PC-3 (cell line): ENCODE measurements around the gene TMEM204. TPM values are rescaled to one million over a fixed set of nuclear protein-coding genes. Genes with fewer than 3 reads are reported as not detected.

Experiments
- ATAC-seq: fragments of 200-7000 bp; cut with Tn5 transposase; 2 replicates; pipeline ENCODE4 v1.9.1; 2020; ENCODE audit warnings: mild to moderate bottlenecking, moderate library complexity
- BruUV-seq: library from RNA; stranded (reverse); fragments of 400-500 nt; replicated peaks from 2 replicates; lab custom pipeline; 2021; lab: Mats Ljungman, UMichigan
- CTCF ChIA-PET: fragments of 300-600 bp; sonication (Branson Sonifier 250); formaldehyde crosslinking; loops from one replicate; lab custom pipeline; 2022; ENCODE audit warnings: antibody characterized with exemption; lab: Charles Lee
- POLR2A ChIA-PET: fragments of 300-600 bp; sonication (Branson Sonifier 250); formaldehyde crosslinking; loops from one replicate; lab custom pipeline; 2022; ENCODE audit warnings: antibody characterized with exemption; ENCODE audit not compliant: unreplicated experiment; lab: Charles Lee
- DNase-seq: peaks from one replicate; pipeline ENCODE4 v3.0.0-alpha.2; 2015
- H2AFZ ChIP-seq: fragments of 300-600 bp; sonication (generic); 2 replicates; pipeline ENCODE4 v1.6.0; 2016; ENCODE audit warnings: antibody characterized with exemption, low read length
- H3F3A ChIP-seq: fragments of 300-600 bp; sonication (generic); one replicate; pipeline ENCODE4 v1.6.0; 2017; ENCODE audit warnings: antibody characterized with exemption, low read length, control low read depth, mild to moderate bottlenecking; ENCODE audit not compliant: unreplicated experiment
- H3K27ac ChIP-seq: fragments of 300-600 bp; sonication (generic); 2 replicates; pipeline ENCODE4 v1.5.1; 2016; ENCODE audit warnings: mild to moderate bottlenecking, low read length
- H3K27me3 ChIP-seq: fragments of 300-600 bp; sonication (generic); 2 replicates; pipeline ENCODE4 v1.6.1; 2016; ENCODE audit warnings: low read length, mixed read lengths
- H3K36me3 ChIP-seq: fragments of 300-600 bp; sonication (generic); 2 replicates; pipeline ENCODE4 v1.6.1; 2016; ENCODE audit warnings: low read depth, mixed run types, low read length, mixed read lengths
- H3K4me1 ChIP-seq: fragments of 300-600 bp; sonication (generic); 2 replicates; pipeline ENCODE4 v1.5.1; 2016; ENCODE audit warnings: low read length; ENCODE audit not compliant: insufficient read depth
- H3K4me2 ChIP-seq: fragments of 300-600 bp; sonication (generic); 2 replicates; pipeline ENCODE4 v1.6.0; 2016; ENCODE audit warnings: low read length
- H3K4me3 ChIP-seq: fragments of 300-600 bp; sonication (generic); 2 replicates; pipeline ENCODE4 v1.5.1; 2016; ENCODE audit warnings: mild to moderate bottlenecking, low read length, mixed read lengths
- H3K79me2 ChIP-seq: fragments of 300-600 bp; sonication (generic); 2 replicates; pipeline ENCODE4 v1.6.1; 2017; ENCODE audit warnings: low read length, mixed read lengths
- H3K9ac ChIP-seq: fragments of 300-600 bp; sonication (generic); 2 replicates; pipeline ENCODE4 v1.6.0; 2016; ENCODE audit warnings: mild to moderate bottlenecking, low read length
- H3K9me2 ChIP-seq: fragments of 300-600 bp; sonication (generic); replicated peaks from 2 replicates; pipeline ENCODE4 v1.6.1; 2016; ENCODE audit warnings: mixed run types, low read length, mixed read lengths
- H3K9me3 ChIP-seq: fragments of 300-600 bp; sonication (generic); 2 replicates; pipeline ENCODE4 v1.6.1; 2016; ENCODE audit warnings: low read length, mixed read lengths
- H4K20me1 ChIP-seq: fragments of 300-600 bp; sonication (generic); 2 replicates; pipeline ENCODE4 v1.6.1; 2016; ENCODE audit warnings: low read length, mixed read lengths
- CTCF ChIP-seq: fragments of 300-600 bp; sonication (generic); conservative IDR thresholded peaks from 2 replicates; pipeline ENCODE4 v1.5.1; 2017; ENCODE audit warnings: antibody characterized with exemption, low read depth, mild to moderate bottlenecking, low read length
- EZH2 ChIP-seq: fragments of 300-600 bp; sonication (generic); IDR thresholded peaks from one replicate; pipeline ENCODE4 v1.6.1; 2017; ENCODE audit warnings: antibody characterized with exemption, mild to moderate bottlenecking, low read length; ENCODE audit not compliant: unreplicated experiment
- EZH2phosphoT487 ChIP-seq: fragments of 300-600 bp; sonication (generic); IDR thresholded peaks from 2 replicates; pipeline ENCODE4 v1.6.1; 2018; ENCODE audit warnings: mild to moderate bottlenecking, antibody characterized with exemption, low read length, borderline replicate concordance
- intact Hi-C: fragments of 100-400 bp; cut with micrococcal nuclease; formaldehyde crosslinking; loops from 2 replicates; pipeline ENCODE4 v1.9.0; 2023
- total RNA-seq: library from RNA; depleted of rRNA; stranded (reverse); fragments of >200 nt; gene quantifications from 2 replicates; pipeline ENCODE4 v1.2.3, GENCODE V29; 2014

TMEM204 gene
- total RNA-seq, 1 experiment from 2014 or later, result not detected

GRCh38 chr16:1530349-1530882, 3.0 kb upstream of the TMEM204 start:
- H4K20me1 ChIP-seq, result no peaks in the 10 kb centered on the region
- no peaks in the 10 kb centered on the region for H3K4me1 ChIP-seq
- POLR2A ChIA-PET, result no interaction called here
- intact Hi-C loops, result no loop called here
- no peaks in the 10 kb centered on the region for H3K9me2 ChIP-seq
- no peaks in the 10 kb centered on the region for H3F3A ChIP-seq
- H3K79me2 ChIP-seq, result no peaks in the 10 kb centered on the region
- DNase-seq, result no peak
- TF ChIP-seq EZH2phosphoT487 (no peak), EZH2 (no peak), CTCF (no peak)
- H3K4me3 ChIP-seq, result no peak overlapping the region
- no peak overlapping the region for H3K27ac ChIP-seq
- BruUV-seq, result no TSS peak
- no peak for ATAC-seq
- H3K9ac ChIP-seq, result no peak overlapping the region
- H3K9me3 ChIP-seq, result no peaks in the 10 kb centered on the region
- H2AFZ ChIP-seq, result no peak overlapping the region
- CTCF ChIA-PET, result no interaction called here
- no peaks in the 10 kb centered on the region for H3K27me3 ChIP-seq
- H3K36me3 ChIP-seq, result no peaks in the 10 kb centered on the region
- no peak overlapping the region for H3K4me2 ChIP-seq

GRCh38 chr16:1530883-1531637, 2.4 kb upstream of the TMEM204 start:
- H3K36me3 ChIP-seq, result no peaks in the 10 kb centered on the region
- DNase-seq, result no peak
- H3K9ac ChIP-seq, result no peak overlapping the region
- H3F3A ChIP-seq, result no peaks in the 10 kb centered on the region
- ChIA-PET CTCF (no interaction called here), POLR2A (no interaction called here)
- no peak overlapping the region for H3K4me3 ChIP-seq
- H3K27ac ChIP-seq, result no peak overlapping the region
- no peaks in the 10 kb centered on the region for H4K20me1 ChIP-seq
- H3K4me2 ChIP-seq, result no peak overlapping the region
- H3K9me3 ChIP-seq, result no peaks in the 10 kb centered on the region
- no peaks in the 10 kb centered on the region for H3K9me2 ChIP-seq
- BruUV-seq, result no TSS peak
- H2AFZ ChIP-seq, result no peak overlapping the region
- no peaks in the 10 kb centered on the region for H3K79me2 ChIP-seq
- TF ChIP-seq CTCF, result no peak
- TF ChIP-seq EZH2phosphoT487, result no peak
- no peak for TF ChIP-seq EZH2
- intact Hi-C loops, result no loop called here
- no peaks in the 10 kb centered on the region for H3K4me1 ChIP-seq
- no peaks in the 10 kb centered on the region for H3K27me3 ChIP-seq
- no peak for ATAC-seq

- Histone ChIP-seq H3K27me3 (no peaks in the 10 kb centered on the region), H3K36me3 (no peaks in the 10 kb centered on the region), H3K79me2 (no peaks in the 10 kb centered on the region), H3K4me3 (no peak overlapping the region), H3F3A (no peaks in the 10 kb centered on the region), H4K20me1 (no peaks in the 10 kb centered on the region), H3K9me2 (no peaks in the 10 kb centered on the region), H3K4me1 (no peaks in the 10 kb centered on the region), H3K9me3 (no peaks in the 10 kb centered on the region), H2AFZ (no peak overlapping the region), H3K9ac (no peak overlapping the region), H3K27ac (no peak overlapping the region), H3K4me2 (no peak overlapping the region)
- ChIA-PET CTCF (no interaction called here), POLR2A (no interaction called here)
- no peak for DNase-seq
- no TSS peak for BruUV-seq
- TF ChIP-seq EZH2 (no peak), EZH2phosphoT487 (no peak), CTCF (no peak)
- intact Hi-C loops, result no loop called here
- ATAC-seq, result no peak
Observed at GRCh38 chr16:1531638-1531910, 1.9 kb upstream of the TMEM204 start.
